GM12874 (cell line): ENCODE measurements around the gene PLK3.

Source experiments
- TF ChIP-seq, protein P1 (sequence below): IDR thresholded peaks from 2 replicates; pipeline ENCODE4 v1.5.1; 2011; ENCODE audit warnings: low read depth, mild to moderate bottlenecking, control low read depth, low read length, moderate library complexity; ENCODE audit not compliant: insufficient read depth

The PLK3 gene

DNA sequence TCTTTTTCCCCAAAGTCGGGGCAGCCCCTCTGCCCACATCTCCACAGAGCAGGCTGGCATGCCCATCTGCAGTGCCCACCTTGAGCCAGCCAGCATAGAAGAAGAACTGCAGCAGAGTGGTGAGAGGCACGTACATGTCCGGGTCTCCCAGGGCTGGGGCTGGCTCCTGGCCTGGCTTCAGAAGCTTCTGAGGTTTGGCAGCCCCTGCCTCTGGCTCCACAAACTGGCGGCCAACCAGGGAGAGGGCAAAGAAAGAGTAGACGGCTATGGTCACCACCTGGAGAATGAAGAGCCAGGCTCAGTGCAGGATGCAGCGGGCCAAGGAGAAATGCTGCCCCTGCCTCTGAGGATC, 15.2 kb upstream of the PLK3 start:
- TF ChIP-seq, protein P1, sequence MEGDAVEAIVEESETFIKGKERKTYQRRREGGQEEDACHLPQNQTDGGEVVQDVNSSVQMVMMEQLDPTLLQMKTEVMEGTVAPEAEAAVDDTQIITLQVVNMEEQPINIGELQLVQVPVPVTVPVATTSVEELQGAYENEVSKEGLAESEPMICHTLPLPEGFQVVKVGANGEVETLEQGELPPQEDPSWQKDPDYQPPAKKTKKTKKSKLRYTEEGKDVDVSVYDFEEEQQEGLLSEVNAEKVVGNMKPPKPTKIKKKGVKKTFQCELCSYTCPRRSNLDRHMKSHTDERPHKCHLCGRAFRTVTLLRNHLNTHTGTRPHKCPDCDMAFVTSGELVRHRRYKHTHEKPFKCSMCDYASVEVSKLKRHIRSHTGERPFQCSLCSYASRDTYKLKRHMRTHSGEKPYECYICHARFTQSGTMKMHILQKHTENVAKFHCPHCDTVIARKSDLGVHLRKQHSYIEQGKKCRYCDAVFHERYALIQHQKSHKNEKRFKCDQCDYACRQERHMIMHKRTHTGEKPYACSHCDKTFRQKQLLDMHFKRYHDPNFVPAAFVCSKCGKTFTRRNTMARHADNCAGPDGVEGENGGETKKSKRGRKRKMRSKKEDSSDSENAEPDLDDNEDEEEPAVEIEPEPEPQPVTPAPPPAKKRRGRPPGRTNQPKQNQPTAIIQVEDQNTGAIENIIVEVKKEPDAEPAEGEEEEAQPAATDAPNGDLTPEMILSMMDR: no peak

DNA sequence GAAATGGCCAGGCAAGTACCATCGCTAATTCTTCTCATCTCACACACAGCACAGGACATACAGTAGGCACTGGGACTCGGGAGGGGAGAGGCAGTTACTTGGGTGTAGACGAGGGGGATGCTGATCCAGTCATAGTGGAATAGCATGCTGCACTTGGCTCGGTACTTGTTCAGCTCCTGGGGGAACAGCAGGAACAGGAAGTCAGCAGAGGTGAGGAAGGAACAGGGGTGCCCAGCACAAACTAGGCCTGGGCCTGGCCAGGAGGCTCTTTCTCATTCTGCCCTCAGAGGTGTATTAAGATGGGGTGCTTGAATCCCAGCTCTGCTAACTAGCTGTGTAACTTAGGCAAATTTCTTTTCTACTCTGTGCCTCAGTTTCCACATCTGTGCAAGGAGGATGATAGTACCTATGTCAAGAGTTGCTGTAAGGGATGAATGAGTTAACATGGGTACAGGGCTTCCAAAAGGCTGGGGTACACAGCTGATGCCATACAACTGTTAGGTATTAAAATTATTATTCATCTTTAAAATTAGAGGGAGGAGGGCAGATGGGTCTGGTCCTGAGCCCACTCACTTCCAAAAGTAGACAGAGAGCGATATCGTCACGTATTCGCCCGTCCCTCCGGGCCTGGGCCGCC, 14.6 kb upstream of the PLK3 start:
- TF ChIP-seq, protein P1: no peak

DNA sequence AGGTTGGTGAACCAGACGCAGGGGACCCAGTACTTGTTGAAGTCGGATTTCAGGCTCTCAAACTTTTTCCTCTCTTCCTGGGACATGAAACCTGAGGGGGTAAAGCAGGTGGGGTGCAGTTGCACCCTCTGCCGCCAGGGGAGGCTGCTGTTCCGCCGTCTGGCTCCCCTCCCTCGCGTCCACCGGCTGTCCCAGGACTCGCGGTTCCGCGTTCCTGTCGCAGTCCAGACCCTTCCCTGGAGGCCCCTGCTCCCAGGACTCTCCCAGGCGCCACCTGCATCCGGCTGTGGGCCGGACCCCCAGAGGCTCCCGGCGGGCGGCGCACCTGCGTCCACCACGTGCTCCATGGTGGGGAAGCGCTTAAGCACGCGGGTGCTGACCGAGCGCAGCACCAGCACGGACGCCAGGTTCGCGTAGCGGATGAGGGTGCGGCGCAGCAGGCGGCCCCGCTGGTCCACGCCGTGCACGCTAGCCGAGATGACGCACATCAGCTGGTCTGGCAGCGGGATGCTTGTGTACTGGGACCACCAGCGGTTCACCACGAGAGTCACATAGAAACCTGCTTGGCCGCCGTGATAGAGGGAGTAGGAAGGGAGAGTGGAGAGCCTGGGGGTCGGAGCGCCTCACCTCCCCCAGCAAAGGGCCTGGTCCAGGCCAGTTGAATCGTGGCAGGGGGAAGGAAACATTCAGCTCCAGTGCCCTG, 13.9 kb upstream of the PLK3 start:
- TF ChIP-seq, protein P1: peak; percentile 100

DNA sequence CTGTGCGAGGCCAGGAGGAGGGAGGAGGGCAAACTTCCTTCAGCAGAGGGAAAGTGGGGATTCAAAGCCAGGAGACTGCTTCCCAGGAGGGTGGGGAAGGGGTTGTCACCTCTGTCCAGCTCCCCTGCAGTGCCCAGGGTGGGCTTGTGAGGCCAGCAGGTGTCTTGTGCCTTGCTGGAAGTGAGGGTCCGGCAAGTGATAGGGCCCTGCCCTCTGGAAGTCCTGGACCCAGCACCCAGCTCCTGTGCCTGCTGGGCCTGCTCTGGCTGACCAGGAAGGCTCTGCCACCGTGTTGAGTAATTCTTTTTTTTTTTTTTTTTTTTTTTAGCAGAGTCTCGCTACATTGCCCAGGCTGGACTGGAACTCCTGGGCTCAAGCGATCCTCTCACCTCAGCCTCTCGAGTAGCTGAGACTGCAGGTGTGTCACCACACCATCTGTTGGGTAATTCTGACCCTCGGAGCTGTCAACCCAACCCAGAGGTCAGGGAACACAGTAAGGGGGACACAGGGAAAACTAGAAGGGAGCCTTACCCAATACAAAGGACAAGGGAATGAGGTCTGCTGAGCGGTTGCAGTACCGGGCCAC, 13.2 kb upstream of the PLK3 start:
- TF ChIP-seq, protein P1: no peak

DNA sequence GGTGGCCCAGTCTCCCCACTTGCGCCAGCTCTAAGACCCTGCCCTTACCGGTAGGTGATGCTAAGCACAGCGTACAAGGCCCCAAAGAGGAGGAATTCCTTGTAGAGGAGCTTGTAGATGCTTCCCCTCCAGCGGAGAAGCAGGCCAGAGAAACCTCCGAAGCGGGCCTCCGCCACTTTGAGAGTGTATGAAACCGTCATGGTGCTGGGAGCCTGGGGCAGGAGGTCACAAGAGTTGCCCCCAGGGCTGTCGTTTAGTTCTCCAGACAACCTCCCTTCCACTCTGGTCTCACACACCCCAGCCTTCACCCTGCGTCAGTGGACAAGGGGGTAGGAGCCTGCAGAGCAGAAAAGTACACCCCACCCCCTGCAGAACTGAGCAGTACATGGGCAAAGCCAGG, 12.7 kb upstream of the PLK3 start:
- TF ChIP-seq, protein P1: no peak

DNA sequence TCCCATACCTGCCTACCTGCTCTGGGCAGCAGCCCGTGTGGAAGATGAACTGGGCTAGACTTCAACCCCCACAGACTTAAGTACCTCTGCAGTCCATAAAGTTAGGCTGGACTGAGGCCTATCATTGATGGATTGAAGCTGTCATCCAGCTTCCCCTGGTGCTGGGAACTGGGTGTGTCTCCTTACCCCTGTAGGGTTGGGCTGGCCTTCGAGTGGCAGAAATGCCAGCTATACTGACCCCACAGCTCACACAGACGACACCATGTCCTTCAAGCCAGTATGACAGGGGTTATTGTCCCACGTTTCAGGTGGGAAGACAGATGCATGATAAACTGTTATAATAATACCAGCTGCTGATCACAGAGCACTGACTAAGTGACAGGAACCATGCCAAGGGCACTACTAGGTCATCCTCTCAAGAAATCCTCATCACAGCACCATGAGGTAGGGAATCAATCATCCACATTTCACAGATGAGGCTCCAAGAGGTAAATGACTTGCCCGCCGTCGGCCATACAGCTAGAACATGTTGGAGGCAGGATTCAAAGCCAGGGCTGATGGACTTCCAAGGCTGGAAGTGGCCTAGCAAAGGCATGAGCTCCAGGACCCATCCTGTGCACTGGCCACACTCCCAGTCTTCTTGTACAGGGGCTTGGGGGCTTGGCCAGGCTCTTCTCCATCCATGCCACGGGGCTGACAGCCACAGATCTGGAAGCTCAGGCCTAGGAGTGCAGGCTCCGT, 11.9 kb upstream of the PLK3 start, which contains the start of gene BEST4:
Gene BEST4, minus strand, starts transcription at position 51 of the 741 bp plus-strand sequence. CDS start 465 bp downstream, outside the sequence.
- TF ChIP-seq, protein P1: no peak
